IMR-90 (cell line): ENCODE data around the gene MAN1C1. TPM values are rescaled to one million over a fixed set of nuclear protein-coding genes. Genes with fewer than 3 reads are reported as not detected.

Experiments used
- CEBPB ChIP-seq: IDR thresholded peaks from 2 replicates; pipeline ENCODE4 v1.6.1; 2012; ENCODE audit warnings: low read depth, low read length, improper control_type of control experiment
- FOS ChIP-seq: fragments of 150-350 bp; IDR thresholded peaks from 2 replicates; pipeline ENCODE4 v1.6.1; 2016; ENCODE audit warnings: low read depth, low read length
- MAFK ChIP-seq: IDR thresholded peaks from 2 replicates; pipeline ENCODE4 v1.6.1; 2012; ENCODE audit warnings: low read depth, low read length, improper control_type of control experiment
- MXI1 ChIP-seq: IDR thresholded peaks from 2 replicates; pipeline ENCODE4 v1.6.1; 2012; ENCODE audit warnings: low read depth, mild to moderate bottlenecking, low read length, moderate library complexity, borderline replicate concordance
- POLR2A ChIP-seq: IDR thresholded peaks from 2 replicates; pipeline ENCODE4 v1.6.1; 2012; ENCODE audit warnings: mild to moderate bottlenecking, low read depth, low read length
- RAD21 ChIP-seq: IDR thresholded peaks from 2 replicates; pipeline ENCODE4 v1.6.1; 2012; ENCODE audit warnings: low read length, improper control_type of control experiment
- RCOR1 ChIP-seq: IDR thresholded peaks from 2 replicates; pipeline ENCODE4 v1.6.1; 2012; ENCODE audit warnings: mild to moderate bottlenecking, low read length, improper control_type of control experiment; ENCODE audit not compliant: insufficient replicate concordance
- polyA plus RNA-seq, 3 experiments: library from polyadenylated mRNA; depleted of rRNA; stranded (reverse); fragments of >200 nt; gene quantifications; 2 replicates each; pipeline ENCODE4 v1.2.3, GENCODE V29; 2012; ENCODE audit warnings: low replicate concordance in 1 of 3
- total RNA-seq: library from RNA; depleted of rRNA; stranded (reverse); fragments of >200 nt; gene quantifications from 2 replicates; pipeline ENCODE4 v1.2.3, GENCODE V29; 2012
- TF ChIP-seq, protein P1 (sequence below): fragments of 150-350 bp; IDR thresholded peaks from 2 replicates; pipeline ENCODE4 v1.6.1; 2016; ENCODE audit warnings: low read depth, mild to moderate bottlenecking, low read length, moderate library complexity, borderline replicate concordance

The MAN1C1 gene
- total and polyA plus RNA-seq, 2 of the 4 experiments (the other 2 are of a cell fraction) = 3.2 to 11.3 TPM

DNA sequence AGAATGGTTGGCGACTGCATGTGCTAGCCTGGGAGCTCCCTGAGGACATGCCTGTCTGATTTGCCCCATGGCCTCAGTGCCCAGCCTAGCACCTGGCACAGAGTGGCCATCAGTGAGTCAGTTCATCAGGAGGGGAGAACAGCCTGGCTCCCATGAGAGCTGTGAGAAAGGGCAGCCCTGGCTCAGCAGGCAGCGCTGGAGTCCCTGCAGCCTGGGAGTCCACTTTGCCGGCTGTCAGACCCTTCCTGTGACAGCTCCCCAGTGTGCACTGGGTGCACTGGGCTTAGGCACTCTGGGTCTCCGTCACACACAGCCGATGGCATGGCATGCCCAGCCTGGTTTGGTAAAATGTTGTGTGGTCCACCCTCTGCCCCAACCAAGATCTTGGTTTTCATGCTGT, 44.5 kb upstream of the MAN1C1 start (continued):
- TF ChIP-seq, protein P1, sequence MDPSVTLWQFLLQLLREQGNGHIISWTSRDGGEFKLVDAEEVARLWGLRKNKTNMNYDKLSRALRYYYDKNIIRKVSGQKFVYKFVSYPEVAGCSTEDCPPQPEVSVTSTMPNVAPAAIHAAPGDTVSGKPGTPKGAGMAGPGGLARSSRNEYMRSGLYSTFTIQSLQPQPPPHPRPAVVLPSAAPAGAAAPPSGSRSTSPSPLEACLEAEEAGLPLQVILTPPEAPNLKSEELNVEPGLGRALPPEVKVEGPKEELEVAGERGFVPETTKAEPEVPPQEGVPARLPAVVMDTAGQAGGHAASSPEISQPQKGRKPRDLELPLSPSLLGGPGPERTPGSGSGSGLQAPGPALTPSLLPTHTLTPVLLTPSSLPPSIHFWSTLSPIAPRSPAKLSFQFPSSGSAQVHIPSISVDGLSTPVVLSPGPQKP = no peak
- TF ChIP-seq FOS (no peak), POLR2A (no peak), CEBPB (no peak), RAD21 (no peak), RCOR1 (no peak), MXI1 (no peak), MAFK (no peak)
